Small intestine (tissue), 7 donors: ENCODE results near the gene DNAJB12. TPM values are rescaled to one million over a fixed set of nuclear protein-coding genes. Genes with fewer than 3 reads are reported as not detected.
"Not testable (repeated sequence)": the region's sequence is repeated elsewhere in the genome, so short reads cannot be mapped to it uniquely, and the experiment has no call there.

Experiments
- DNase-seq, 2 donors: peaks; one replicate each; pipeline versions ENCODE4 v3.0.0 to v3.0.0-alpha.2; 2013
- FAIRE-seq: peaks from 2 replicates; lab custom pipeline; 2012; peaks lifted over from hg19 to GRCh38; lab: Jason Lieb, UNC
- H3K27ac ChIP-seq, 3 donors: one replicate each; pipeline ENCODE4 v1.5.1; 2013; ENCODE audit warnings: low read length in 2 of 3, mild to moderate bottlenecking in 2 of 3, control low read depth in 1 of 3, inconsistent platforms in 1 of 3, low read depth in 1 of 3, moderate library complexity in 1 of 3
- H3K27me3 ChIP-seq, 3 donors: one replicate each; pipeline ENCODE4 v1.6.1; 2013; ENCODE audit warnings: low read length in 3 of 3, inconsistent platforms in 1 of 3; ENCODE audit not compliant: control insufficient read depth in 3 of 3, insufficient read depth in 3 of 3
- H3K36me3 ChIP-seq, 3 donors: one replicate each; pipeline ENCODE4 v1.6.1; 2013; ENCODE audit warnings: low read length in 3 of 3, inconsistent platforms in 1 of 3, low read depth in 1 of 3, mild to moderate bottlenecking in 1 of 3, moderate library complexity in 1 of 3; ENCODE audit not compliant: control insufficient read depth in 3 of 3, insufficient read depth in 2 of 3
- H3K4me1 ChIP-seq, 3 donors: one replicate each; pipeline ENCODE4 v1.6.1; 2013; ENCODE audit warnings: low read length in 2 of 3, inconsistent platforms in 1 of 3, low read depth in 1 of 3, mild to moderate bottlenecking in 1 of 3, moderate library complexity in 1 of 3; ENCODE audit not compliant: control insufficient read depth in 3 of 3, insufficient read depth in 2 of 3
- H3K4me3 ChIP-seq, 3 donors: one replicate each; pipeline ENCODE4 v1.5.1; 2013; ENCODE audit warnings: low read length in 3 of 3, control low read depth in 1 of 3, inconsistent platforms in 1 of 3, low read depth in 1 of 3, mild to moderate bottlenecking in 1 of 3, moderate library complexity in 1 of 3
- H3K9me3 ChIP-seq, 2 donors: one replicate each; pipeline ENCODE4 v1.6.1; 2013; ENCODE audit warnings: low read depth in 1 of 2, low read length in 1 of 2; ENCODE audit not compliant: control insufficient read depth in 2 of 2, insufficient read depth in 1 of 2
- WGBS, 3 donors: extraction: QIAGEN DNeasy Blood & Tissue Kit; methylation state at CpG; one replicate each; pipeline ENCODE4 v1.1.7; 2013; 5-methylcytosine and 5-hydroxymethylcytosine counted together
- polyA plus RNA-seq, 4 donors: library from polyadenylated mRNA; stranded (reverse) in 3 of 4; unstranded in 1 of 4; fragments of 200-250 nt in 3 of 4; fragments of 120-200 nt in 1 of 4; gene quantifications; one replicate each; pipeline versions ENCODE4 v1.2.1 to v1.2.3, GENCODE V29; 2013
- donor health status: healthy with polysubstance abuse.
- donor health status: control.
- donor health status: control.
- donor health status: Bipolar disorder and iron deficiency.
- donor health status: healthy.

Gene DNAJB12
- polyA plus RNA-seq, 4 donors: 17.0 to 37.1 (median 22.9) TPM

GRCh38 chr10:72314263-72314662 lies 40.5 kb downstream of the DNAJB12 start:
- H3K36me3 ChIP-seq: no peaks in the 10 kb centered on the region
- no peak overlapping the region for H3K27ac ChIP-seq
- DNase-seq (no peak), FAIRE-seq (no peak)
- no peaks in the 10 kb centered on the region for H3K9me3 ChIP-seq
- H3K27me3 ChIP-seq: no peaks in the 10 kb centered on the region
- no peak overlapping the region for H3K4me3 ChIP-seq
- peaks cover 11 to 36% (median 12%) of the 10 kb centered on the region in 3 donors for H3K4me1 ChIP-seq
- 99 to 100% (median 99%) methylated on average over 7 of the region's 7 CpGs for WGBS, 3 donors

DNA sequence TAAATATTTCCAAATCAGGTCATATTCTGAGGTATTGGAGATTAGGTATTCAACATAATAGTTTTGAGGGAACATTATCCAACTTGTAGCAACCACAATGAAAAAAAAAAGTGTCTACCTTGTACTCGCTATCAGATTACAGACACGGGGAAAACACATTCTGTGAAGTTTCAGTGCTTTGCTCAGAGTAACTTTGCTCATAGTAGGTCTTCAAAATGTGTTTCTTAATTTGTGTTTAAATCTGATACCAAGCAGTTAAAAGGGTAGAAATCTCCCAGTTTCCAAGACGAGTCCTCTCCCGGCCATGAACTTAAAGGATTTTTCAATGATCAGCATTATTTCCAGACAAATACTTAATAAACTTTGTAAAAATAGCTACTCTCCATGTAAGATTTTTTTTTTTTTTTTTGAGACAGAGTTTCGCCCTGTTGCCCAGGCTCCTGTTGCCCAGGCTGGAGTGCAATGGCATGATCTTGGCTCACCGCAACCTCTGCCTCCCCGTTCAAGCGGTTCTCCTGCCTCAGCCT lies 41.8 kb downstream of the DNAJB12 start:
- Histone ChIP-seq H3K4me3 (no peak overlapping the region), H3K9me3 (no peaks in the 10 kb centered on the region), H3K36me3 (no peaks in the 10 kb centered on the region), H3K27ac (no peak overlapping the region), H3K27me3 (no peaks in the 10 kb centered on the region), H3K4me1 (peaks cover 13 to 43% (median 14%) of the 10 kb centered on the region in 3 donors)
- DNase-seq (no peak), FAIRE-seq (no peak)
- WGBS, 3 donors: 91 to 94% (median 93%) methylated on average over 8 of the region's 8 CpGs

GRCh38 chr10:72311667-72312066 lies 43.1 kb downstream of the DNAJB12 start:
- H3K4me1 ChIP-seq: peaks cover 11 to 41% (median 13%) of the 10 kb centered on the region in 3 donors
- H3K9me3 ChIP-seq: no peaks in the 10 kb centered on the region

GRCh38 chr10:72310636-72311035 lies 44.1 kb downstream of the DNAJB12 start:
- no peak overlapping the region for H3K27ac ChIP-seq
- H3K27me3 ChIP-seq: no peaks in the 10 kb centered on the region
- DNase-seq (no peak), FAIRE-seq (no peak)
- H3K36me3 ChIP-seq: no peaks in the 10 kb centered on the region
- 88 to 91% (median 90%) methylated on average over 4 of the region's 4 CpGs for WGBS, 3 donors
- no peak overlapping the region for H3K4me3 ChIP-seq
- H3K4me1 ChIP-seq: peaks cover 5 to 30% (median 9%) of the 10 kb centered on the region in 3 donors
- no peaks in the 10 kb centered on the region for H3K9me3 ChIP-seq

More at GRCh38 chr10:72311667-72312066, 43.1 kb downstream of the DNAJB12 start:
- Histone ChIP-seq H3K27me3 (no peaks in the 10 kb centered on the region), H3K27ac (no peak overlapping the region), H3K36me3 (no peaks in the 10 kb centered on the region), H3K4me3 (no peak overlapping the region)
- WGBS, 3 donors: 80 to 83% (median 80%) methylated on average over 7 of the region's 7 CpGs
- FAIRE-seq (no peak), DNase-seq (no peak)

- H3K9me3 ChIP-seq: no peaks in the 10 kb centered on the region
- no peak for DNase-seq
- H3K27me3 ChIP-seq: no peaks in the 10 kb centered on the region
- WGBS, 3 donors: 74 to 86% (median 75%) methylated on average over 11 of the region's 11 CpGs
- no peaks in the 10 kb centered on the region for H3K36me3 ChIP-seq
- peaks cover 5 to 27% (median 8%) of the 10 kb centered on the region in 3 donors for H3K4me1 ChIP-seq
- H3K4me3 ChIP-seq: no peak overlapping the region
- no peak for FAIRE-seq
- peak overlapping the region in 1 of 3 donors; percentile 22 for H3K27ac ChIP-seq
Observed at GRCh38 chr10:72310241-72310633, 44.5 kb downstream of the DNAJB12 start.

- H3K4me3 ChIP-seq: no peak overlapping the region
- peaks cover 4 to 24% (median 5%) of the 10 kb centered on the region in 3 donors for H3K4me1 ChIP-seq
- 45 to 58% (median 55%) methylated on average over 21 of the region's 21 CpGs for WGBS, 3 donors
- FAIRE-seq: no peak
- H3K36me3 ChIP-seq: no peaks in the 10 kb centered on the region
- H3K9me3 ChIP-seq: no peaks in the 10 kb centered on the region
- H3K27me3 ChIP-seq: no peaks in the 10 kb centered on the region
- peak; percentile 79 to 84 for DNase-seq
- H3K27ac ChIP-seq: peak overlapping the region; percentile 62 to 81 (median 74)
Observed at GRCh38 chr10:72309290-72310240, 45.2 kb downstream of the DNAJB12 start.

DNA sequence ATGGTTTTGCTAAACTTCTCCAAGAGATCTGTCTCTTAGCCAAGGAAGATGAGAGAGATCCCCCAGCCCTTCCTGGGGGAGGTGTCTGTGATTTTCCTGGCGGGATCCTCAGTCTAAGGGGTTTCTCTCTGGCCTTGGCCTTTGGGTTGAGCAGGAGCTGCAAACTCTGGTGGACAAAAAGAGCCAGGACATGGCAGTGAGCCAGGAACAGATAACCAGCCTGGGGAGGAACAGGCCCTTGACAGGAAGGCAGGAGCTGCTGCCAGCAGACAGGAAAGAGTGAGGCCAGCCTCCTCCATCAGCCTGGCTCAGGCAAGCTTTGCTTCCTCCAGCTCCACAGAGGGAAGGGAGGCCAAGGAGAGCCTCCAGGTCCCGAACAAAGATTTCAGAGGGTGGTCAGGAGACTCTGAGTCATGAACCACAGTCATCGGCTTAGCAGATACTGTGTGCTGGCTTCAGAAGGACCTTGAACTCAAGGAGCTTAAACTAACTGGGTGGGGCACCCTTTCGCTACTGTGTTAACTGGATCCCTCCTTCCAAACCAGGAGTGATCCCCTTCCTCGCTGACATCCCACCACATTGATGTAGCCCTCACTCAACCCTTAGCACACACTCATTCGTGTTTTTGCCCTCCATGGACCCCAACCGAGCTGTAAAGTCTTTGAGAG lies 46.3 kb downstream of the DNAJB12 start:
- H3K27me3 ChIP-seq: no peaks in the 10 kb centered on the region

DNA sequence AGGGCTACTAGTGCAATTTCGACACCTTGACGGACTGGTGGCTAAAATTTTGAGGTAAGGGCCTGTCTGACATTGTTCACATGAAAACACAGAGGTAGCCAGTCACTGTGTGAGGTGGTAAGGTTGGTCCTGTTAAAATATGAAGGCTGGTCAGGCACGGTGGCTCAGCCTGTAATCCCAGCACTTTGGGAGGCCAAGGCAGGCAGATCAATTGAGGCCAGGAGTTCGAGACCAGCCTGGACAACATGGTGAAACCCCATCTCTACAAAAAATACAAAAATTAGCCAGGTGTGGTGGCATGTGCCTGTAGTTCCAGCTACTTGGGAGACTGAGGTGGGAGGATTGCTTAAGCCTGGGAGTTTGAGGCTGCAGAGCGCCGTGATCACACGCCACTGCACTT lies 47.0 kb downstream of the DNAJB12 start:
- Histone ChIP-seq H3K4me1 (peaks cover 4 to 24% (median 5%) of the 10 kb centered on the region in 3 donors), H3K27ac (peak overlapping the region in 2 of 3 donors; percentile 68 to 74)
- not testable (repeated sequence) for FAIRE-seq, H3K9me3 ChIP-seq, H3K27me3 ChIP-seq, H3K36me3 ChIP-seq, H3K4me3 ChIP-seq, DNase-seq
- 88 to 94% (median 94%) methylated on average over 7 of the region's 7 CpGs for WGBS, 3 donors

More for the DNA sequence above, 46.3 kb downstream of the DNAJB12 start:
- H3K27ac ChIP-seq: peak overlapping the region; percentile 62 to 81 (median 74)
- H3K4me1 ChIP-seq: peaks cover 4 to 24% (median 5%) of the 10 kb centered on the region in 3 donors
- 40 to 57% (median 44%) methylated on average over 7 of the region's 7 CpGs for WGBS, 3 donors
- no peak overlapping the region for H3K4me3 ChIP-seq
- DNase-seq (peak; percentile 94 to 97), FAIRE-seq (no peak)
- H3K9me3 ChIP-seq: no peaks in the 10 kb centered on the region
- H3K36me3 ChIP-seq: no peaks in the 10 kb centered on the region
